AG10803 (cell line): Measurements from ENCODE around the gene NRIP2.

Experiments used
- DNase-seq: peaks from one replicate; pipeline ENCODE4 v3.0.0; 2010; ENCODE audit warnings: low read depth
- H3K4me3 ChIP-seq: 2 replicates; pipeline ENCODE4 v1.5.1; 2011; ENCODE audit warnings: mild to moderate bottlenecking, low read length, control low read depth
- CTCF ChIP-seq: conservative IDR thresholded peaks from 2 replicates; pipeline ENCODE4 v1.5.1; 2011; ENCODE audit warnings: mild to moderate bottlenecking, low read length, control low read depth, inconsistent platforms

Gene NRIP2

GRCh38 chr12:2804393-2805142 lies 30.3 kb downstream of the NRIP2 start:
- DNase-seq: peak; percentile 61
- TF ChIP-seq CTCF: no peak
- H3K4me3 ChIP-seq: no peak overlapping the region

GRCh38 chr12:2803635-2804392 lies 31.0 kb downstream of the NRIP2 start:
- DNase-seq: no peak
- TF ChIP-seq CTCF: no peak
- H3K4me3 ChIP-seq: no peak overlapping the region

GRCh38 chr12:2801044-2801783 lies 33.6 kb downstream of the NRIP2 start:
- no peak for TF ChIP-seq CTCF
- no peak for DNase-seq
- no peak overlapping the region for H3K4me3 ChIP-seq

- DNase-seq: no peak
- no peak for TF ChIP-seq CTCF
- H3K4me3 ChIP-seq: no peak overlapping the region
These were observed 34.7 kb downstream of the NRIP2 start for GRCh38 chr12:2800046-2800570.

- DNase-seq: no peak
- TF ChIP-seq CTCF: no peak; the same call in 1 of the 2 replicates
- H3K4me3 ChIP-seq: no peak overlapping the region
These were observed 37.0 kb downstream of the NRIP2 start for GRCh38 chr12:2797721-2798418.

- no peak for TF ChIP-seq CTCF
- DNase-seq: no peak
These were observed 38.6 kb downstream of the NRIP2 start for GRCh38 chr12:2796187-2796666.

More at GRCh38 chr12:2796187-2796666, 38.6 kb downstream of the NRIP2 start:
- H3K4me3 ChIP-seq: peak overlapping the region; percentile 88
